HG03565 (cell line): ENCODE results near the gene CDH1.

Experiments used
- ATAC-seq: cut with Tn5 transposase; IDR thresholded peaks from one replicate; pipeline ENCODE4 v1.9.1; 2021; ENCODE audit warnings: mild to moderate bottlenecking, moderate library complexity; ENCODE audit not compliant: unreplicated experiment

Gene CDH1

DNA sequence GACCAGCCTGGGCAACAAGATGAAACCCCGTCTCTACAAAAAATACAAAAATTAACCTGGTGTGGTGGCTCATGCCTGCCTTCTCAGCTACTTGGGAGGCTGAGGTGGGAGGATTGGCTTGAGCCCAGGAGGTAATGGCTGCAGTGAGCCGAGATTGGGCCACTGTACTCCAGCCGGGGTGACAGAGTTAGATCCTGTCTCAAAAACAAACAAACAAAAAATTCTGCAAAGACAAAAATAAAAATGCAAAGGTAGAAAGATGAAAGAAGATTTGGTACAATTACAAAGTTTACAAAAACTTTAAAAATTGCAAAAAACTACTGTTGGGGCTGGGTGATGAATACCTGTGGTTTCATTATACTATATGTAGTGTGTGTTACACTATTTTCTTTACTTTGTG is 5.5 kb upstream of the CDH1 start:
- ATAC-seq = no peak

DNA sequence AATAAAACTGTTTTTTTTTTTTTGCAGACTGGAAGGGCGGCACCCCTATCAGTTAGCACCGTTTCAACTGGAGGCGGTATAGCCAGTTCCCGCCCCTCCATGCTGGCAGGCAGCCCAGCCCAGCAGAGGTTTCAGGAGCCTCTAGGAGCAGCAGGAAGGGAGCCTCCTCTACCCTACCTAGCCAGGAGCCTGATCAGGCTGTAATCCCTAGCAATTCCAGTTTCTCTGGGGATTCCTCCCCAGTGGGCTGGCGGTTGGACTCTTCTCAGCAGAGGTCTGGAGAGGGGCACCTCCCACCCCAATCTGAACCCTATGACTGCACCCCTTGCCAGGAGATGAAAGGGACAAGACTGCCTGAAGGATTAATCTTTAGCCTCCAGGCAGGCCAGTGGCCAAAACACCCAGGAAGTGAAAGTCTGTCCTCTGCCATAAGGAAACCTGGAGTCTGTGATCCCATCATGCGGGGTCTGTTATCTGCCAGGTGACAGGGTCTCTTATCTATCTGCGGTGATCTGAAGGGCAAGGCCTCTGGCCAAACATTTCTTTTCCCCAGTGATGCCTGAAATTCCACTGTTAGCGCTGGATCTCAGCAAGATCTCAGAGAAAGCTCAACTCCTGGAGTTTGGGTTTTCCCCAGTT is 4.9 kb upstream of the CDH1 start:
- no peak for ATAC-seq

DNA sequence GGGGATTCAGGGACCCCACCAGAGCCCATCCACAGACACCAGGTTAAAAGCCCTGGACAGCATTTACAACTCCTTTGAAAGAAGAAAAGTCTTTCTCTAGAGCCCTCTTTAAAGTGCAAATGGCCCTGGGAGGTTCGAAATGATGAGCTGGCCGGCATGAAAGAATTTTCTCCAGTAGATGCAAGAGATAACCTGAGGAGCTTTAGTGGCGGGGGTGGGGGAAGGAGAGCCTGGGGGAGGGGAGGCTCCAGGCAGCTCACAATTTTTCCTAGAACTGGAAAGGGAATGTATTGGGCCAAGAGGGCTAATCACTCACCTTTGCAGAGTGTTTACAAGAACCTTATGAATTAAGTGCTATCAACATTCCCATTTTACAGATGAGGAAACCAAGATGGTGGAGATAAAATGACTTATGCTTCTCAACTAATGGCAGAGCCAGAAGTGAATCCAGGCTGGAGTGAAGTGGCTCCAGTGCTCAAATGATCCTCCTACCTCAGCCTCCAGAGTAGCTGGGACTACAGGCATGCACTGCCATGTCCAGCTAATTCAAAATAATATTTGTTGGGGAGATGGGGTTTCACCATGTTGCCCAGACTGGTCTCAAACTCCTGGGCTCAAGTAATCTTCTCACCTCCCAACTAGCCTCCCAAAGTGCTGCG is 4.2 kb upstream of the CDH1 start:
- no peak for ATAC-seq

DNA sequence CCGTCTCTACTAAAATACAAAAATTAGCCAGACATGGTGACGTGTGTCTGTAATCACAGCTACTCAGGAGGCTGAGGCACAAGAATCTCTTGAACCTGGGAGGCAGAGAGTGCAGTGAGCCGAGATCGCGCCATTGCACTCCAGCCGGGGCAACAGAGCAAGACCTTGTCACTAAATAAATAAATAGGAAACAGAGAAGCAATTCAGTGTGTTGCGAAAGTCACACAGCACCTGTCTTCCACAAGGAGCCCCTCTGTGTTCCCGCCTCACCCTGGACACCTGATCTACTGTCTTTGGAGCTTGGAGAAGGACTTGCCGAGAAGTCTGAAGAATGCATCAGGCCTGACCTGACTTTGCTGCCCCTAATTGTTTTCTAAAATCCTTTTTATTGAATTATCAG is 3.5 kb upstream of the CDH1 start:
- no peak for ATAC-seq

GRCh38 chr16:68734782-68735181 is 2.3 kb upstream of the CDH1 start:
- ATAC-seq = no peak

DNA sequence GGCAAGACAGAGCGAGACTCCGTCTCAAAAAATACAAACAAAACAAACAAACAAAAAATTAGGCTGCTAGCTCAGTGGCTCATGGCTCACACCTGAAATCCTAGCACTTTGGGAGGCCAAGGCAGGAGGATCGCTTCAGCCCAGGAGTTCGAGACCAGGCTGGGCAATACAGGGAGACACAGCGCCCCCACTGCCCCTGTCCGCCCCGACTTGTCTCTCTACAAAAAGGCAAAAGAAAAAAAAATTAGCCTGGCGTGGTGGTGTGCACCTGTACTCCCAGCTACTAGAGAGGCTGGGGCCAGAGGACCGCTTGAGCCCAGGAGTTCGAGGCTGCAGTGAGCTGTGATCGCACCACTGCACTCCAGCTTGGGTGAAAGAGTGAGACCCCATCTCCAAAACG is 531 bp upstream of the CDH1 start:
- ATAC-seq = no peak

DNA sequence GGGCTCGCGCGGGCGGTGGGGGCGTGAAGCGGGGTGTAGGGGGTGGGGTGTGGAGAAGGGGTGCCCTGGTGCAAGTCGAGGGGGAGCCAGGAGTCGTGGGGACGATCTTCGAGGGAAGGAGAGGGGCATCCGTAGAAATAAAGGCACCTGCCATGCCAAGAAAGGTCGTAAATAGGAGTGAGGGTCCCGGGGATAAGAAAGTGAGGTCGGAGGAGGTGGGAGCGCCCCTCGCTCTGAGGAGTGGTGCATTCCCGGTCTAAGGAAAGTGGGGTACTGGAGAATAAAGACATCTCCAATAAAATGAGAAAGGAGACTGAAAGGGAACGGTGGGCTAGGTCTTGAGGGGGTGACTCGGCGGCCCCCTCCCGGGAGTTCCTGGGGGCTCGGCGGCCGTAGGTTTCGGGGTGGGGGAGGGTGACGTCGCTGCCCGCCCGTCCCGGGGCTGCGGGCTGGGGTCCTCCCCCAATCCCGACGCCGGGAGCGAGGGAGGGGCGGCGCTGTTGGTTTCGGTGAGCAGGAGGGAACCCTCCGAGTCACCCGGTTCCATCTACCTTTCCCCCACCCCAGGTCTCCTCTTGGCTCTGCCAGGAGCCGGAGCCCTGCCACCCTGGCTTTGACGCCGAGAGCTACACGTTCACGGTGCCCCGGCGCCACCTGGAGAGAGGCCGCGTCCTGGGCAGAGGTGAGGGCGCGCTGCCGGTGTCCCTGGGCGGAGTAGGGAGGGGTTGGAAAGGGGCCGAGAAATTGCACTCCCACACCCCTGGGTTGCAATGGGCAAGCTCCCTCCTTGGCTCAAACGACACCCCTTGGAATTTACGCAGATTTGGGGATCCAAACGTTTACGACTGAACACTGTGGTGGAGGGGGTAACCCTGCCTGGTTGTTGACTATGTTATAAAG is 888 bp downstream of the CDH1 start:
- ATAC-seq = no peak

DNA sequence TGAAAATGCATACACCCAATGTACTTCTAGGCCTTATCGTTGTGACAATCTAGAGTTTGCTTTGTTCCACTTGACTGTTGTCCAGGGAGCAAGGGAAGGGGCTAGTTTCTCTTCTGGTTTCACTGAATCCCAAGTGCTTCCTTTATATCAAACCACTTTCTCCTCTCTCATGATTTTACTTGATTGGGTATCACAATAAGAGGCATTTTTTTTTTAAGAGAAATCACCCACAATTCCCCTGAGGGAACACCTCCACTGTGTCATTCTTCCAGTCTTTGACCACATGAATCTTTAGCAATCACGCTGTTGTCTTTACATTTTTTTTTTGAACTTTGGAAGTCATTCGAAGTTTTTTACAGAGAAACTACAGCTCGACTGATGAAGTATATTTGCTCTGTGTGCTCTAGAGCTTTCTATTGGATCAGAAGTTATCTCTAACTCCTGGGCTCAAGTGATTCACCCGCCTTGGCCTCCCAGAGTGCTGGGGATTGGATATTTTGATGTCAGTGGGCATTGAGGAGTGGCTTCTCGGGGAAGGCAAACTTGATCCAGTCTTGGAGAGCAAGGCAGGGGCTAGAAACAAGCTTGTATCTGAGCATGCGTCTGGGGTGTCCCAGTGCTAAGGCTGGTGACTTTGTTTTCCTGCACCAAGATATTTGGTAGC is 3.0 kb downstream of the CDH1 start:
- ATAC-seq = no peak

- ATAC-seq = no peak
Observed at GRCh38 chr16:68740628-68741346, 3.7 kb downstream of the CDH1 start.

- no peak for ATAC-seq
Observed at GRCh38 chr16:68743664-68744063, 6.6 kb downstream of the CDH1 start.

- no peak for ATAC-seq
Observed at GRCh38 chr16:68744744-68745280, 7.7 kb downstream of the CDH1 start.

GRCh38 chr16:68746951-68747350 is 9.9 kb downstream of the CDH1 start:
- ATAC-seq = no peak

GRCh38 chr16:68749432-68749831 is 12.3 kb downstream of the CDH1 start:
- ATAC-seq = no peak

- no peak for ATAC-seq
Observed at GRCh38 chr16:68750193-68750695, 13.2 kb downstream of the CDH1 start.

DNA sequence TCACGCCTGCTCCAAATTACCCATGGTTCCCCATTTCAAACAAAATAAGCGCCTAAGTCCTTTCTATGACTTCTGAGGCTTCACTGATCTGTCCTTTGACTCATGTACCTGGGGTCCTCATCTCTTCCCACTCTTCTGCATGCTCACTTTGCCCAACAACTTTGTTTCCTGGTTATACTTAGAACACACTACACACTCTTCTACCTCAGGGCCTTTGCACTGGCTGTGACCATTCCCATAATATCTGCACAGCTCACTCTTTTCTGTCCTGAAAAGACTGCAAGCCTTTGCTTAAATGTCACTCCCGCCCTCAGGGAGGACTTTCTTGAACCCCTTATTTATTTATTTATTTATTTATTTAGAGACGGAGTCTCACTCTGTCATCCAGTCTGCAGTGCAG is 14.1 kb downstream of the CDH1 start:
- no peak for ATAC-seq

DNA sequence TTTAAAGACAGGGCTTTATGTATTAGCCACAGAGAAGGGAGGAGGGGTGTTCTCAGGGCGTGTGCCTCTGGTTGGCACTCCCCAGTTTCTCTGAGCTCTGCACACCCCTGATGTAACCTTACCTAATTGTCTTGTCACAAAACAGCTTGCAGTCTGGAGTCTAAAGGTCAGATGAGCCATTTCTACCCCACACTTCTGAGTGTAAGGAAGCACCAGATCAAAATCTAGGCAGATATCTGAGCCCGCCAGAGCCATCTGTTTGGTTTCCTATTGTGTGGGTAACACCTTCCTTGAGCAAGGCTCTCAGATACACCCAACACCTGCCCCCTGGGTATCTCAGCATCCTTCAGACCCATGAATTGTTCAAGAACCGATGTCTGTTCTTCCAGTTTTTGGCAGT is 15.5 kb downstream of the CDH1 start:
- ATAC-seq = no peak

- ATAC-seq = no peak
Observed at GRCh38 chr16:68754084-68754792, 17.1 kb downstream of the CDH1 start.

- ATAC-seq = peak; percentile 65
Observed at GRCh38 chr16:68756239-68756915, 19.3 kb downstream of the CDH1 start.

GRCh38 chr16:68757625-68757935 is 20.5 kb downstream of the CDH1 start:
- no peak for ATAC-seq
